NOMO-1 treated with DMSO at 0.1 percent for 48 hours (cell line): Measurements from ENCODE around the gene TLN1.

ENCODE experiments used
- DNase-seq: peaks from one replicate; lab custom pipeline; 2025; ENCODE audit not compliant: unreplicated experiment; lab: John Stamatoyannopoulos, UW

TLN1 gene

DNA sequence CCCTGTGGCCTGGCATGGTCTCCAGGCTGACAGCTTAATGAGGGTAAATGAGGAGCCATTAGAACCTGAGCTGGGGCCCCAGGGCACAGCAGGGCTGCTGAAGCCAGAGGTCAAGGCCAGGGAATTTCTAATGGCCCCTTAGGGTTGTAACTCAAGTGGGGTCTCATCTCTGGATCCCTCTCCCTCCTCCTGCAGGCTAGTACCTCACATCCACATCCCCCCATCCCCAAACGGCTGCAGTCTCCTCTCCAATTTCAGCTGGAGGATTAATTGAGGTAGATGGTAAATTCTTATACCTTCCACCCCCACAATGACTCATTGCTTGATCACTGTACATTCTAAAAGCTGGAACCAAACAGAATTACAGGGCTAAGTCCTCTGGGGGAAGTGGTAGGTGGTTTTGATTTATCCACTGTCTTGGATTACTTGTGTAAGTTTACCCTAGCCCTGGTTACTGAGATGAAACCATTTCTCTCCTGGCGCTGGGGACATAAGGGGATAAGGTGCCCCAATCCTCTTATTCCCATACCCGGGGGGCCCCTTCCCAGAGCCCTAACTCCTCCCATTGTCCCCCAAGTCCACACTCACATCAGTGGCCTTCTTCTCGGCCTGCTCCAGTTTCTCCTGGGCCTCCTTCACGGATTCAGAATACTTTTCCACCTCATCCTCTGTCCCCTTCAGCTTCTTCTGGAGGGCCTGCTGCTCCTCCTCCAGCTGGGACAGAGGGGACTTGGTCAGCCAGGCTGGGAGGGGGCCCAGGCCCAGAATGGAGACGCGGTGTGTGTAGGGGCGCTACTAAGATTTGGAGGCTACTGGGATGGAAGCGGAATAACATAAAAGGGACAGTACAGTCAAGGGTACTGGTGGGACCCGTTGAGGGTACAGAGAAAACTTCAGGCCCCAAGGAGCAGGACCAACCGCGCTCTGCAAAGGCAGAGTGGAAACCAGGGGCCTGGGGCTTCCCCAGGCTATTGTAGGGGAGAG is 43.1 kb downstream of the TLN1 start:
- DNase-seq = peak; percentile 8

DNA sequence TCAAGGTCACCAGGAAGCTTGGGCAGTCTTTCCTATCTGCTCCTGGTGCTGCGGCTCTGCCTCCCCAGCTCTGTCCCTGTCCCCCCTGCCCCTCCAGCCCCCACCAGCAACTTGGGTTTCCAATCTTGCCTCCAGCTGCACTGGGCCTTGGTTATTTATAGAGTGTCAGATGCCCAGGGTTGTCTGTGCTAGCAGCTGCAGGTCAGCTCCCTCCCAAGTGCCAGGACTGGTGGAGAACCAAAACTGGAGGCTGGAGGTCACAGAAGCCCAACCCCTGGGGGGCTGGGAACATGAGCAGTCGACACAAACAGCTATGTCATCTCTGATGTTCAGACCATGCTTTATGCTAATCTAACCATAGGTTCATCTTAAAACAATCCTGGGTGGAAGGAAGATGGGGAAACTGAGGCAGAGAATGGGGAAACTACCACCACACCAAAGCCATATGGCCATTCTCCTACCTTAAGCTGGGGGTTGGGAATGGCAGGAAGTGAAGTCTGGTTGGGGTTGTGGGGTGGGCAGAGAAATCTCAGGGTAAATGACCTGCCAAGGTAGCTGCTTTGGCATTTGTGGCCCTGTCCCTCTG is 43.9 kb downstream of the TLN1 start:
- DNase-seq = no peak

DNA sequence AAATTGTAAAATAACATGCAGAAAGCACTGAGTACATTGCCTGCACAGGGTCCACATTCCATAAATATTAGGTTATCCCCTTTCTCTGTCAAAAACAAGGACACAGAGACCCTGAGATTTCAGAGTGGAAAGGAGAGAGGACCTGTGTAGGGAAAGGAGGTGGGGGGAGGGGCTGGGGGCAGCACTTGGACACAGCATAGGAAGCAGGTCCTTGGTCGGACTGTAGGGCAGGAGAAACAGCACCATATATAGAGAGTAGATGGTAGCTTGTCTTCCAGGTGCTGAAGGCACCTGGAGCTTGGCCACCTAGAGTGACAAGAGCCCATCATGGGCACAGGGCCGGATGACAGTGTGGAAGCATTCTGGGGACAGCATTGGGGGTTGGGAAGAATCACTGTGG is 44.7 kb downstream of the TLN1 start:
- no peak for DNase-seq

DNA sequence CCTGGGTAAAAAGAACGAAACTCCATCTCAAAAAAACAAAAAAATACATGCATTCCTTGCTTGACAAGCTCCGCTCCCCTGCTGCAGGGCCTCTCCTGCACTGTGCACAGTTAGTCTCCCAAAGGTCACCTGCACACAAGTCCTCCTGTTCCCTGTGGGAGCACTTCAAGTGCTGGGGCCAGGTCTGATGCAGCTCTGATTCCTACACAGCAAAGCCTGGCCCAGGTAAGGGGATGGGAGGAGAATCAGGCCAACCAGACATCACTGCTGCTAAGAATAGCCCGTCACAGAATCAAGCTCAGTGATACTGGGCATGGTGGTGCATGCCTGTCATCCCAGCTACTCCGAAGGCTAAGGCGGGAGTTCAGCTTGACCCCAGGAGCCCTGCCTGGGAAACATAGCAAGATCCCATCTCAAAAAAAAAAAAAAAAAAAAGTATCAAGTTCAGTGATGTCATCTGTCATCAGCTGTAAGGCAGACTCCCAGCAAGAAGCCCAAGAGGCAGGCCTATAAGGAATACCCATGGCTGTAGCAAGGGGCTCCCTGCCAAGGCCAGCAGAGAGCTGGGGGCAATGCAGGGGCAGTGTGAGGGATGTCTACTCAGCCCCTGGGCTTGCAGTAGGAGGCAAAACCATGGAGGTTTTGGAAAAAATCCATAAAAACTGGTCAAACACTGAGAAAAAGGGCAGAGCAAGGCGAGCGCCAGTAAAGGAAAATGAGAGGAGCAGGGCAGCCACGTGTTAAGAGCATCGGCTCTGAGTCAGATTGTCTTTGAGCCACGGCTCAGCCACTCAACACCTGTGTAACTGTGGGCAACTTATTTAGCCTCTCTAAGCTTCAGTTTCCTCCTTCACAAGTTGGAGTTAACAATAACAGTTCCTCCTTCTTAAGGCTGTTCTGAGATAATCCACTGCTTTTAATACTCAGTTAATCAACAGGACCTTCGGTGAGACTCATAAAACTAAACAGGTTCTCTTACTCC is 45.5 kb downstream of the TLN1 start:
- DNase-seq = no peak

DNA sequence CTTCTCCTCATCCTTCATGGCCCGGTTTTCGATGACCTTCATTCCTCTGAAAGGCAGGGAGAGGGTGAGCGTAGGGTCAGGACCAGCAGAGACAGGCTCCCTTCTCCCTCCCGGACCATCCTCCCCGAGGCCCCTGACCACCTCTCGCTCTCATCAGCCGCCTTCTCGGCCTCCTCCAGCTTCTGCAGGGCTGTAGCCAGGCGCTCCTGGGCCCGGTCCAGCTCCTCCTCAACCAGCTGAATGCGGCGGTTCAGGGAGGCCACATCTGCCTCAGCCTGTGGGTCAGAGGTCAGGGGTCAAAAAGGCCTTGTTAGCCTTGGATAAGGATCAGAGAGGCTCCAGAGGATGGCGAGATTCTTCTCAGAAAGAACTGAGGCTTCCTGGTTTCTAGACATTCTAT is 46.5 kb downstream of the TLN1 start:
- no peak for DNase-seq

DNA sequence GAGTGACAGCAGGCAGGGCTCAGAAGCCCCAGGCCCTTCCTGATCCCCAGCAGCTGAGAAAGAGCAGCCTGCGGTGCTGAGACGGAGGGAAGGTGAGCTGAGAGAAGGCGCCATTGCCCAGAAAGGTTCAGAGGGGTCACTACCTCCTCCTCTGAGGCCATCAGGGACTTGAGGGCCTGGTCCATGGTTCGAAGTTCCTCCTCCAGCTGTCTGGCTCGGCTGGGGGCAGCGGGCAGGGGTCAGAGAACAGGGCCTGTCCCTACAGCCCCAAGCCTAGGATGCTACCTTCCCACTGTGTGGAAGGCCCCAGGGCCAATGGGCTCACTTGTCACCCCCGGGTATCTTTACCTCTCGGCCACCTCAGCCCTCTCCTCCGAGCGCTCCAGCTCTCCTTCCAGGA is 47.1 kb downstream of the TLN1 start:
- no peak for DNase-seq

DNA sequence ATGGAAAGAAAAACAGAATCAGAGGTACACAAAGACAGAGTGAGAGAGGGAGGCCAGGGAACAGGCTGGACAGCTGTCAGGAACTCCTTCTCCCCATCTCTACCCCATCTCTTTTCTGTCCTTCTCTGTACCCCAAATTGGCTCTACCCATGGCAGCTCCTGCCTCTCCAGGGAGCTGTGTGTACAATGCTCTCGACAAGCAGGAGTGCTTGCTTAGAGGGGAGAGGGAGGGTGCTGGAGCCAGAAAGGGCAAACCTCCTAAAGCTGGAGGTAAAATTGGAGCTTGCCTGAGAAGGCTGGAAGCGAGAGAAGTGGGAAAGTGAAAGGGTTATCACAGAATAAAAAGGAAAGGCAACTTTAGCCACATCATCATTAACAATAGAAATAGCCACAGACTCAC is 48.7 kb downstream of the TLN1 start:
- DNase-seq = no peak

DNA sequence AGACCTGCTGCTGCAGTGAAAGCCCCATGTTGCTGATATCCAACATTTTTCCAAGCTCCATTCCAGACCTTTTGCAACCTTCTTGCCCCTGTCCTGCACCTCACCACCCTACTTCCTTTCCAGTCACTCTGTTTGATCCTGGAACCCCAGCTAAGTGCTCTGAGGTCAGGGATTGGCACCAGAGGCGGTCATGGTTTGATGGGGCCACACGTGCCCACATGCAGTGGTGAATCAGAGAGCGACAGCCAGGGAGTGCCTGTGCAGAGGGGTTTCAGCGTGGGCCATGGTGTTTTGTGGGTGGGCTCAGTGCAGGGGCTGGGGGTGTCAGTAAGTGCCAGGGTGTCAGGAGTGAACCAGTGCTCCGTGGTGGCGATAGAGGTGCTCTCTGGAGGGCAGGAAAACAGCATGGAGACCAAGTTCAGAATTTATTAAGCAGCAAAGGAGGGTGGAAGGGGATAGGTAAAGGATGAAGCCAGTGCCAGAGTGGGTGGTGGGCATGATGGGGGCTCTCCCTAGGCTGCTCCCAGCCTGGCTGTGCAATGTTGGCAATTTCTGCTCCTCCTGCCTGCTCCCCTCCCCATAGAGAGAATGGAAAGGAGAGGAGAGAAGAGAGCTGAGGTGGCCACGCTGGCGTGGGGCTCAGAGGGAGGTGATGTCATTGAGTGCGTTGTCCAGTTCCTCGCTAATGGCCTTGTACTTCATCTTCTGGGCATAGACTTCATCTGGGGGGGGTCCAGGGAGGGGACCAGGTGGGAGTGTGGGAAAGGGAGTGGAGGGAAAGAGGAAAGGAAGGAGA is 49.3 kb downstream of the TLN1 start:
- DNase-seq = no peak

DNA sequence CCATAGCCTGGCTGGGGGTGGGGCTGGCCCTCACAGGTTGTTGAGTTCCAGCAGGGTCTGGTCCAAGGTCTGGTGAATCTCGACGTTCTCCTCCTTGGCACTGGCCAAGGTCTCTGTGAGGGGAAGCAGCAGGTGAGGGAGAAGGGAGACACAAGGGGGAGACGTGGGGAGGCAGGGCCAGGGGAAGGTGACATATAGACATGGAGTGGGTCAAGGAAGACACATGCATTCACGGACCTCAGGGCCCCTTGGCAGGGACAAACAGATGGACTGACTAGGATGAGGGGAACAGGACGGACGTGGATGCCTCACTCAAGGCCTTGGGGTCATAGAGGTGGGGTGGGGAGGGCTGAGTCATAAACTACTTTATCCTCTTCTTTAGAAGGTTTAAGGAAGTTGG is 49.9 kb downstream of the TLN1 start:
- no peak for DNase-seq

DNA sequence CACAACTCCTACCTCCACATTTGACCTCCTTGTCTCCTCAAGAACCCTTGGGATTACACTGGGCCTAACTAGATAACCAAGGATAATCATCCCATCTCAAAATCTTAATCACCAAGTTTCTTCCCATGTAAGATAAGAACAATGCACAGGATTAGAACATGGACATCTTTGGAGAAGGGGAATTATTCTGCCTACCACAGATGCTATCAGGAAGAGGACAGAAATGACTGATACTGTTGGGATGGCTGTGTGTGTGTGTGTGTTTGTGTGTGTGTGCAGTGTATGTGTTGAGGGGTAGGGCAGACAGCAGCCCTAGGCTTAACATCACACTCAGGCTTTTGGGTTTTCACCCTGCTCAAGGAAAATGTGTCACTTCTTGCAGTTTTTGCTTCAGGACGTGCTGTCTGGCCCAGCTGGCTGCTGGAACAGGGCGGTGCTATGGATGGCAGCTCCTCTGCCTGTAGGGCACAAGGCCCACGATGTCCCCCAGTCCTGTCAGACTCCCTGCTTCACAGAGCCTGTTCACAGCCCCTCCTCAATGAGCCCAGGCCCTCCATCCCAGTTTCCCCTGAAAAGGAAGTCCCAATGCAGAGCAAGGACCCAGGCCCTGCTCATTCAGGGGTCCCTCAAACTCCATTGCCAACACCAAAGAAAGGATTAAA is 50.5 kb downstream of the TLN1 start:
- DNase-seq = no peak

DNA sequence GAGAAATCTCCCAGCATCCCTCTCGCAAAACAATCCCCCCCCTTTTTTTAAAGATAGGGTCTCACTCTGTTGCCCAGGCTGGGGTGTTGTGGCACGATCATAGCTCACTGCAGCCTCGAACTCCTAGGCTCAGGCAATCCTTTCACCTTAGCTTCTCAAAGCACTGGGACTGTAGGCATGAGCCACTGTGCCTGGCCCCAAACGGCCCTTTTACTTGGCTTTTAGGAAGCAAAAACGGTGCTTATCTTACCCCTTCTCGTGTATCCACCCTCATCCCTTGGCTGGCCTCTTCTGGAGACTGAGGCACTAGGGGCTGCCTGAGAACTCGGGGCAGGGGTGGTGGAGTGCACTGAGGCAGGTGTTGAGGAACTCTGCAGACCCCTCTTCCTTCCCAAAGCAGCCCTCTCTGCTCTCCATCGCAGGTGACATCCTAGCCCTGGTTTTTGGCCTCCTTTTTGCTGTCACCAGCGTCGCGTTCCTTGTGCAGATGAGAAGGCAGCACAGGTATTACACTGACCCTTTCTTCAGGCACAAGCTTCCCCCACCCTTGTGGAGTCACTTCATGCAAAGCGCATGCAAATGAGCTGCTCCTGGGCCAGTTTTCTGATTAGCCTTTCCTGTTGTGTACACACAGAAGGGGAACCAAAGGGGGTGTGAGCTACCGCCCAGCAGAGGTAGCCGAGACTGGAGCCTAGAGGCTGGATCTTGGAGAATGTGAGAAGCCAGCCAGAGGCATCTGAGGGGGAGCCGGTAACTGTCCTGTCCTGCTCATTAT is 51.5 kb downstream of the TLN1 start:
- DNase-seq = no peak

DNA sequence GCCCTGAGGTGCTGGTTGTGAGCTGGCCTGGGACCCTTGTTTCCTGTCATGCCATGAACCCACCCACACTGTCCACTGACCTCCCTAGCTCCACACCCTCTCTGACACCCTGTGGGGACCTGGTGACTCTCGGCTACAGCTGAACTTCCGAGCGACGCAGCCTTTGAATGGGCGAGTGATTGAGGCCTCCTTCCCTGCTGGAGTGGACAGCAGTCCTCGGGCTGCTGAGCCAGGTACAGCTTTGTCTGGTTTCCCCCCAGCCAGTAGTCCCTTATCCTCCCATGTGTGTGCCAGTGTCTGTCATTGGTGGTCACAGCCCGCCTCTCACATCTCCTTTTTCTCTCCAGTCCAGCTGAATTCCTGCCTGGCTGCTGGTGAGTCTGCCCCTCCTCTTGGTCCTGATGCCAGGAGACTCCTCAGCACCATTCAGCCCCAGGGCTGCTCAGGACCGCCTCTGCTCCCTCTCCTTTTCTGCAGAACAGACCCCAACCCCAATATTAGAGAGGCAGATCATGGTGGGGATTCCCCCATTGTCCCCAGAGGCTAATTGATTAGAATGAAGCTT is 52.1 kb downstream of the TLN1 start:
- DNase-seq = no peak

DNA sequence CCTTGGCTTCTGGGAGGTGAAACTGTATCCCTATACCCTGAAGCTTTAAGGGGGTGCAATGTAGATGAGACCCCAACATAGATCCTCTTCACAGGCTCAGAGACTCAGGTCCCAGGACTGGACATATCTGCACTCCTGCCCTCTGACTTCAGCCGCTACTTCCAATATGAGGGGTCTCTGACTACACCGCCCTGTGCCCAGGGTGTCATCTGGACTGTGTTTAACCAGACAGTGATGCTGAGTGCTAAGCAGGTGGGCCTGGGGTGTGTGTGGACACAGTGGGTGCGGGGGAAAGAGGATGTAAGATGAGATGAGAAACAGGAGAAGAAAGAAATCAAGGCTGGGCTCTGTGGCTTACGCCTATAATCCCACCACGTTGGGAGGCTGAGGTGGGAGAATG is 52.9 kb downstream of the TLN1 start:
- no peak for DNase-seq

DNA sequence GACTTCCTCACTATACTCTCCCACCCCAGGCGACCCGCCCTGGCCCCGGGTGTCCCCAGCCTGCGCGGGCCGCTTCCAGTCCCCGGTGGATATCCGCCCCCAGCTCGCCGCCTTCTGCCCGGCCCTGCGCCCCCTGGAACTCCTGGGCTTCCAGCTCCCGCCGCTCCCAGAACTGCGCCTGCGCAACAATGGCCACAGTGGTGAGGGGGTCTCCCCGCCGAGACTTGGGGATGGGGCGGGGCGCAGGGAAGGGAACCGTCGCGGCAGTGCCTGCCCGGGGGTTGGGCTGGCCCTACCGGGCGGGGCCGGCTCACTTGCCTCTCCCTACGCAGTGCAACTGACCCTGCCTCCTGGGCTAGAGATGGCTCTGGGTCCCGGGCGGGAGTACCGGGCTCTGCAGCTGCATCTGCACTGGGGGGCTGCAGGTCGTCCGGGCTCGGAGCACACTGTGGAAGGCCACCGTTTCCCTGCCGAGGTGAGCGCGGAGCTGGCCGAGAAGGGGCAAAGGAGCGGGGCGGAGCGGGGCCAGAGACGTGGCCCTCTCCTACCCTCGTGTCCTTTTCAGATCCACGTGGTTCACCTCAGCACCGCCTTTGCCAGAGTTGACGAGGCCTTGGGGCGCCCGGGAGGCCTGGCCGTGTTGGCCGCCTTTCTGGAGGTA is 56.1 kb downstream of the TLN1 start:
- no peak for DNase-seq

DNA sequence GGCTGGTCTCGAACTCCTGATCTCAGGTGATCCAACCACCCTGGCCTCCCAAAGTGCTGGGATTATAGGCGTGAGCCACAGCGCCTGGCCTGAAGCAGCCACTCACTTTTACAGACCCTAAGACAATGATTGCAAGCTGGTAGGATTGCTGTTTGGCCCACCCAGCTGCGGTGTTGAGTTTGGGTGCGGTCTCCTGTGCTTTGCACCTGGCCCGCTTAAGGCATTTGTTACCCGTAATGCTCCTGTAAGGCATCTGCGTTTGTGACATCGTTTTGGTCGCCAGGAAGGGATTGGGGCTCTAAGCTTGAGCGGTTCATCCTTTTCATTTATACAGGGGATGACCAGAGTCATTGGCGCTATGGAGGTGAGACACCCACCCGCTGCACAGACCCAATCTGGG is 56.8 kb downstream of the TLN1 start:
- no peak for DNase-seq

DNA sequence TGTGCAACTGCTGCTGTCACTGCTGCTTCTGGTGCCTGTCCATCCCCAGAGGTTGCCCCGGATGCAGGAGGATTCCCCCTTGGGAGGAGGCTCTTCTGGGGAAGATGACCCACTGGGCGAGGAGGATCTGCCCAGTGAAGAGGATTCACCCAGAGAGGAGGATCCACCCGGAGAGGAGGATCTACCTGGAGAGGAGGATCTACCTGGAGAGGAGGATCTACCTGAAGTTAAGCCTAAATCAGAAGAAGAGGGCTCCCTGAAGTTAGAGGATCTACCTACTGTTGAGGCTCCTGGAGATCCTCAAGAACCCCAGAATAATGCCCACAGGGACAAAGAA is 58.0 kb downstream of the TLN1 start:
- no peak for DNase-seq

DNA sequence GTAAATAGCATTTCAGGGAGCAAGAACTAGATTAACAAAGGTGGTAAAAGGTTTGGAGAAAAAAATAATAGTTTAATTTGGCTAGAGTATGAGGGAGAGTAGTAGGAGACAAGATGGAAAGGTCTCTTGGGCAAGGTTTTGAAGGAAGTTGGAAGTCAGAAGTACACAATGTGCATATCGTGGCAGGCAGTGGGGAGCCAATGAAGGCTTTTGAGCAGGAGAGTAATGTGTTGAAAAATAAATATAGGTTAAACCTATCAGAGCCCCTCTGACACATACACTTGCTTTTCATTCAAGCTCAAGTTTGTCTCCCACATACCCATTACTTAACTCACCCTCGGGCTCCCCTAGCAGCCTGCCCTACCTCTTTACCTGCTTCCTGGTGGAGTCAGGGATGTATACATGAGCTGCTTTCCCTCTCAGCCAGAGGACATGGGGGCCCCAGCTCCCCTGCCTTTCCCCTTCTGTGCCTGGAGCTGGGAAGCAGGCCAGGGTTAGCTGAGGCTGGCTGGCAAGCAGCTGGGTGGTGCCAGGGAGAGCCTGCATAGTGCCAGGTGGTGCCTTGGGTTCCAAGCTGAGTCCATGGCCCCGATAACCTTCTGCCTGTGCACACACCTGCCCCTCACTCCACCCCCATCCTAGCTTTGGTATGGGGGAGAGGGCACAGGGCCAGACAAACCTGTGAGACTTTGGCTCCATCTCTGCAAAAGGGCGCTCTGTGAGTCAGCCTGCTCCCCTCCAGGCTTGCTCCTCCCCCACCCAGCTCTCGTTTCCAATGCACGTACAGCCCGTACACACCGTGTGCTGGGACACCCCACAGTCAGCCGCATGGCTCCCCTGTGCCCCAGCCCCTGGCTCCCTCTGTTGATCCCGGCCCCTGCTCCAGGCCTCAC is 58.6 kb downstream of the TLN1 start, which contains the start of gene CA9:
Gene CA9 (plus strand): TSS at position 797 of the 893 bp plus-strand sequence. CDS start 32 bp downstream, at position 829.
- DNase-seq = no peak
